K562 (cell line): Measurements from ENCODE around the gene MRPL11. TPM values are rescaled to one million over a fixed set of nuclear protein-coding genes. Genes with fewer than 3 reads are reported as not detected.

Experiments used
- CBFA2T2 ChIP-seq: fragments of 450-650 bp; conservative IDR thresholded peaks from 2 replicates; pipeline ENCODE4 v1.6.1; 2017; ENCODE audit warnings: mild to moderate bottlenecking
- FUS ChIP-seq: fragments of 200-400 bp; formaldehyde crosslinking; optimal IDR thresholded peaks from 2 replicates; pipeline ENCODE3; 2017; ENCODE audit warnings: low read depth, low read length
- GTF2E2 ChIP-seq: fragments of 200-800 bp; sonication (Bioruptor generic); IDR thresholded peaks from 2 replicates; pipeline ENCODE4 v1.6.1; 2016; ENCODE audit warnings: missing genetic modification characterization, missing compliant biosample characterization
- ILF3 ChIP-seq: fragments of 450-650 bp; IDR thresholded peaks from 2 replicates; pipeline ENCODE4 v1.6.1; 2018; ENCODE audit warnings: antibody characterized with exemption, mild to moderate bottlenecking, moderate library complexity, borderline replicate concordance
- KDM5B ChIP-seq: fragments of 200-600 bp; sonication (generic); IDR thresholded peaks from 2 replicates; pipeline ENCODE4 v1.6.1; 2012; ENCODE audit warnings: low read depth, mild to moderate bottlenecking, moderate library complexity, low read length, control low read depth, inconsistent platforms; ENCODE audit not compliant: insufficient replicate concordance
- NCOA2 ChIP-seq, 2 experiments: fragments of 450-650 bp; IDR thresholded peaks; 2 replicates each; pipeline ENCODE4 v1.6.1; 2018; ENCODE audit warnings: mild to moderate bottlenecking in 2 of 2, moderate library complexity in 1 of 2; ENCODE audit not compliant: partially characterized antibody in 2 of 2
- RBM15 ChIP-seq: fragments of 200-400 bp; formaldehyde crosslinking; IDR thresholded peaks from 2 replicates; pipeline ENCODE4 v1.6.1; 2018; ENCODE audit warnings: mild to moderate bottlenecking, low read length, moderate library complexity; ENCODE audit not compliant: insufficient read depth
- SRSF7 ChIP-seq: fragments of 200-400 bp; formaldehyde crosslinking; optimal IDR thresholded peaks from 2 replicates; pipeline ENCODE3; 2017; ENCODE audit warnings: mild to moderate bottlenecking, low read depth, low read length
- TCF3 ChIP-seq: sonication (generic); formaldehyde crosslinking; IDR thresholded peaks from 2 replicates; pipeline ENCODE4 v1.4.0; 2020; ENCODE audit warnings: mild to moderate bottlenecking, missing genetic modification reagents
- TFAM ChIP-seq: fragments of 250-450 bp; sonication (Bioruptor Pico); conservative IDR thresholded peaks from 2 replicates; pipeline ENCODE4 v1.5.0; 2021; ENCODE audit warnings: mild to moderate bottlenecking, moderate library complexity
- TFAP4 ChIP-seq: sonication (generic); formaldehyde crosslinking; IDR thresholded peaks from 2 replicates; pipeline ENCODE4 v1.8.0; 2022; ENCODE audit warnings: missing genetic modification reagents, mild to moderate bottlenecking, moderate library complexity, borderline replicate concordance
- ZFPM2 ChIP-seq: fragments of 250-450 bp; sonication (Bioruptor Pico); IDR thresholded peaks from 2 replicates; pipeline ENCODE4 v1.5.1; 2022; ENCODE audit warnings: mild to moderate bottlenecking
- ZNF175 ChIP-seq: fragments of 200-800 bp; sonication (Bioruptor generic); IDR thresholded peaks from 2 replicates; pipeline ENCODE4 v1.6.1; 2016; ENCODE audit warnings: low read depth, mild to moderate bottlenecking, missing genetic modification characterization, missing compliant biosample characterization
- ZNF407 ChIP-seq: fragments of 450-650 bp; IDR thresholded peaks from 2 replicates; pipeline ENCODE4 v1.6.1; 2016; ENCODE audit warnings: low read depth
- ZNF592 ChIP-seq: fragments of 450-650 bp; IDR thresholded peaks from 2 replicates; pipeline ENCODE4 v1.6.1; 2017; ENCODE audit warnings: antibody characterized with exemption, mild to moderate bottlenecking
- polyA plus RNA-seq, 8 experiments: library from polyadenylated mRNA; depleted of rRNA in 4 of 8; stranded (reverse) in 5 of 8; unstranded in 3 of 8; fragments of >200 nt; fragmentation: Nextera tagmentation in 2 of 8; fragmentation: Illumina TruSeq in 1 of 8; extraction: Ambion mirVana in 2 of 8; extraction: Trizol in 1 of 8; gene quantifications; 2 replicates each; pipeline versions ENCODE4 v1.2.1 to v1.2.3, GENCODE V29; 2011 to 2014; ENCODE audit warnings: inconsistent platforms in 1 of 8, missing spikeins in 1 of 8
- total RNA-seq, 7 experiments: library from RNA; depleted of rRNA in 6 of 7; stranded (reverse); fragments of >200 nt in 6 of 7; fragmentation: Illumina TruSeq in 2 of 7; extraction: Trizol in 2 of 7; gene quantifications; 2 replicates each; pipeline versions ENCODE4 v1.2.1 to v1.2.3, GENCODE V29; 2011 to 2021; ENCODE audit warnings: low replicate concordance in 1 of 7

MRPL11 gene
- total and polyA plus RNA-seq, 9 of the 15 experiments (the other 6 are each of a cell fraction or from before 2014, with no cell fraction given), result 33.0 to 173 (median 91.9) TPM

- TF ChIP-seq ZNF175 (CRISPR knock-in tag) (no peak), ZFPM2 (CRISPR knock-in tag) (no peak), RBM15 (no peak), FUS (no peak), KDM5B (no peak), NCOA2 (IDR thresholded peaks at IDR 0.05; ENCODE audit: partially characterized antibody in 2 of 2) (no peak), SRSF7 (no peak), TCF3 (peak; percentile 59), TFAP4 (no peak), ZNF407 (no peak), ILF3 (no peak), CBFA2T2 (peak; percentile 49), TFAM (CRISPR knock-in tag) (no peak), GTF2E2 (tag) (no peak), ZNF592 (no peak)
These were observed 31.0 kb downstream of the MRPL11 start (continued) for GRCh38 chr11:66407651-66408050.
